Psoas muscle (tissue), 8 donors: ENCODE results near the gene MAP4K4. TPM values are rescaled to one million over a fixed set of nuclear protein-coding genes. Genes with fewer than 3 reads are reported as not detected.

ENCODE experiments used
- ATAC-seq, 4 donors: fragments of 200-7000 bp; cut with Tn5 transposase; one replicate each; pipeline ENCODE4 v1.9.1; 2020; ENCODE audit warnings: moderate library complexity in 3 of 4, mild to moderate bottlenecking in 2 of 4
- DNase-seq, 2 donors: peaks; one replicate each; pipeline ENCODE4 v3.0.0-alpha.2; 2020
- H3K27ac ChIP-seq: fragments of 200-600 bp; one replicate; pipeline ENCODE4 v1.8.0; 2022
- H3K27me3 ChIP-seq, 3 donors: fragments of 200-600 bp in 1 of 3; one replicate each; pipeline versions ENCODE4 v1.6.1 to v1.8.0; 2013 to 2022; ENCODE audit warnings: low read length in 2 of 3, mild to moderate bottlenecking in 2 of 3, moderate library complexity in 1 of 3; ENCODE audit not compliant: insufficient read depth in 3 of 3
- H3K36me3 ChIP-seq, 2 donors: fragments of 200-600 bp in 1 of 2; one replicate each; pipeline versions ENCODE4 v1.6.1 to v1.8.0; 2013 to 2022; ENCODE audit warnings: low read depth in 1 of 2, mild to moderate bottlenecking in 1 of 2, moderate library complexity in 1 of 2; ENCODE audit not compliant: insufficient read depth in 1 of 2
- H3K4me1 ChIP-seq: fragments of 200-600 bp; one replicate; pipeline ENCODE4 v1.8.0; 2022
- H3K4me3 ChIP-seq: fragments of 200-600 bp; one replicate; pipeline ENCODE4 v1.8.0; 2022; ENCODE audit warnings: mild to moderate bottlenecking
- H3K9me3 ChIP-seq: fragments of 200-600 bp; one replicate; pipeline ENCODE4 v1.8.0; 2022
- WGBS, 3 donors: extraction: QIAGEN DNeasy Blood & Tissue Kit; methylation state at CpG; one replicate each; pipeline versions ENCODE4 v1.1.6 to v1.1.7; 2013; 5-methylcytosine and 5-hydroxymethylcytosine counted together
- intact Hi-C, 2 donors: fragments of 100-400 bp; cut with DNase I; formaldehyde crosslinking; loops; one replicate each; pipeline versions ENCODE4 v1.11.0 to v1.14.2; 2022
- polyA plus RNA-seq, 3 donors: library from polyadenylated mRNA; stranded (reverse); fragments of 200-250 nt; gene quantifications; one replicate each; pipeline ENCODE4 v1.2.3, GENCODE V29; 2013
- total RNA-seq, 4 donors: library from RNA; stranded (reverse); fragmentation: NEBNext Ultra II Directional in 2 of 4; extraction: Animal tissue kit (Norgen Biotek cat#: 25700) in 2 of 4; gene quantifications; one replicate each; pipeline versions ENCODE4 v1.2.1 to v1.2.4, GENCODE V29; 2021 to 2023
- TF ChIP-seq, protein P1 (sequence below): fragments of 200-600 bp; IDR thresholded peaks from one replicate; pipeline ENCODE4 v1.8.0; 2022; ENCODE audit warnings: antibody characterized with exemption
- donor health status: healthy with polysubstance abuse.
- donor health status: DM: no; HTN: no; CAD: no; lungs with moderate emphysema.
- donor health status: Bipolar disorder and iron deficiency.
- donor health status: healthy.
- donor health status: DM: yes; HTN: yes; CAD: no.
- donor health status: DM: no; HTN: no; CAD: no.
- donor health status: DM: no; HTN: no; CAD: no.
- donor health status: DM: yes; HTN: yes; CAD: no.

The MAP4K4 gene
- total and polyA plus RNA-seq, 7 donors = 20.1 to 99.9 (median 80.4) TPM

DNA sequence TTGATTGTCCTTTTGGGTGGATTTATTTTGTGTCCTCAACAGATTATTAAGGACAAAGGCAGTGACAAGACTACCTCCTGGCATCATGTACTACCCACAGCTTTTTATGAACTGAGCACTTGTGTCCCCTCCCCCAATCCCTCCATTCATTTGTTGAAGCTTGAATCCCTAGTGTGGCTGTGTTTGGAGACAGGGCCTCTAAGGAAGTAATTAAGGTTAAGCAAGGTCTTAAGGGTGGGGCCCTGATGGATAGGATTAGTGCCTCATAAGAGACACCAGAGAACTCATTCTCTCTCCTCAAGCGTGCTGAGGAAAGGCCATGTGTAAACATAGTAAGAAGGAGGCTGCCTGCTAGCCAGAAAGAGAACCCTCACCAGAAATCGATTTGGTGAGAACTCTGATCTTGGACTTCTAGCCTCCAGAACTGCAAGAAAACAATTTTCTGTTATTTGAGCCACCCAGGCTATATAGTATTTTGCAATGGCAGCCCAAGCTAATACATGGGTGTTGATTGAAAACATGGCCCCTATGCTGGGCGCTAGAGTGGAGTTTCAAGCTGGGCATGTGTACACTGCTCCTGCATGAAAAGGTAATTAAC, 3.4 kb upstream of the MAP4K4 start:
- Histone ChIP-seq H3K27me3 (no peaks in the 10 kb centered on the region), H3K4me1 (peaks cover 8% of the 10 kb centered on the region), H3K4me3 (no peak overlapping the region), H3K27ac (no peak overlapping the region), H3K36me3 (no peaks in the 10 kb centered on the region), H3K9me3 (no peaks in the 10 kb centered on the region)
- DNase-seq (no peak), ATAC-seq (no peak)
- intact Hi-C loops = loop anchor here in 1 of 2 donors (10.0 kb wide), 1 partner anchor 81 kb away; no protein-coding TSS in a partner anchor
- TF ChIP-seq, protein P1, sequence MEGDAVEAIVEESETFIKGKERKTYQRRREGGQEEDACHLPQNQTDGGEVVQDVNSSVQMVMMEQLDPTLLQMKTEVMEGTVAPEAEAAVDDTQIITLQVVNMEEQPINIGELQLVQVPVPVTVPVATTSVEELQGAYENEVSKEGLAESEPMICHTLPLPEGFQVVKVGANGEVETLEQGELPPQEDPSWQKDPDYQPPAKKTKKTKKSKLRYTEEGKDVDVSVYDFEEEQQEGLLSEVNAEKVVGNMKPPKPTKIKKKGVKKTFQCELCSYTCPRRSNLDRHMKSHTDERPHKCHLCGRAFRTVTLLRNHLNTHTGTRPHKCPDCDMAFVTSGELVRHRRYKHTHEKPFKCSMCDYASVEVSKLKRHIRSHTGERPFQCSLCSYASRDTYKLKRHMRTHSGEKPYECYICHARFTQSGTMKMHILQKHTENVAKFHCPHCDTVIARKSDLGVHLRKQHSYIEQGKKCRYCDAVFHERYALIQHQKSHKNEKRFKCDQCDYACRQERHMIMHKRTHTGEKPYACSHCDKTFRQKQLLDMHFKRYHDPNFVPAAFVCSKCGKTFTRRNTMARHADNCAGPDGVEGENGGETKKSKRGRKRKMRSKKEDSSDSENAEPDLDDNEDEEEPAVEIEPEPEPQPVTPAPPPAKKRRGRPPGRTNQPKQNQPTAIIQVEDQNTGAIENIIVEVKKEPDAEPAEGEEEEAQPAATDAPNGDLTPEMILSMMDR = no peak
- 90 to 95% (median 93%) methylated on average over 3 of the region's 3 CpGs for WGBS, 3 donors

DNA sequence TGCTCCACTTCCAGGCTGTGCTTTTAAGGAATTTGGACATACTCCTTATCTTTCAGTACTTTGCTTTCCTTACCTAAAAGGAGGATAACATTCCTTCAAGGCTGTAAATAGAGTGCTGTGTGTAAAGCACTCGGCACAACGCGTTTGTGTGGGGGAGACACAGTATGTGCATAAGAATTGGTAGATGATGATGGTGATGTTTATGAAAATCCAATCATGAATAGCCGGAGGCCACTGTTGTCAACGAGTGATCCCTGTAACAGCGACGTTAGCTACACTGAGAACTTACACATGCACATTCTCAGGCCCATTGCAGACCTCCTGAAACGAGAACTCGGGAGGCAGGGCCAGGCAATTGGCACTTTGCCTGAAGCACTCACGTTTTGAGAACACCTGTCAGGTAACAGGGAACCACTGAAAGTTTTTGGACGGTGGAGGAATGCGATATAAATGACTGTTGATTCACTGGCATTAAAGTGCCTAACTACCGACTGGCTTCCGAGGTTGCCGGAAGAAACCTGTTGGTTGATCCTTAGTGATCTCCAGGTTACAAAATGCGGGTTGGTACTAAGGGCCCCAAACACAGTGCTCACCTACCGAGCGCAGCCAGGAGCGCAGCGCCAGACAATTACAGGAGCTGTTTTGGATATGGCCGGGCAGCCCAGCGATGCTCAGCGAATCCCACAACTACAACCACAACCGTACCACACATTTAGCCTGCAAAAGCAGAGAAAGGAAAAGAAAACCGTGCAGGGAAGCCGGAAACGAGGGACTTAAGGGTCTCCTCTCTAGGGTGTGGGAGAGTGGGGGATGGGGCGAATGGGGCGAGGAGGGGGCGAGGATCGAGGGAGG, 1.0 kb upstream of the MAP4K4 start:
- no peaks in the 10 kb centered on the region for H3K36me3 ChIP-seq
- TF ChIP-seq, protein P1 = no peak
- peak overlapping the region; percentile 69 for H3K4me3 ChIP-seq
- H3K9me3 ChIP-seq = no peaks in the 10 kb centered on the region
- H3K27ac ChIP-seq = peak overlapping the region; percentile 90
- DNase-seq (peak; percentile 26 to 54), ATAC-seq (peak; percentile 25 to 59 (median 38))
- 7 to 12% (median 8%) methylated on average over 29 to 31 of the region's 31 CpGs for WGBS, 3 donors
- intact Hi-C loops = loop anchor here (5.0 to 10.0 kb wide), 6 partner anchors 41 to 279 kb away; no protein-coding TSS in a partner anchor
- peaks cover 29% of the 10 kb centered on the region for H3K4me1 ChIP-seq
- H3K27me3 ChIP-seq = no peaks in the 10 kb centered on the region

DNA sequence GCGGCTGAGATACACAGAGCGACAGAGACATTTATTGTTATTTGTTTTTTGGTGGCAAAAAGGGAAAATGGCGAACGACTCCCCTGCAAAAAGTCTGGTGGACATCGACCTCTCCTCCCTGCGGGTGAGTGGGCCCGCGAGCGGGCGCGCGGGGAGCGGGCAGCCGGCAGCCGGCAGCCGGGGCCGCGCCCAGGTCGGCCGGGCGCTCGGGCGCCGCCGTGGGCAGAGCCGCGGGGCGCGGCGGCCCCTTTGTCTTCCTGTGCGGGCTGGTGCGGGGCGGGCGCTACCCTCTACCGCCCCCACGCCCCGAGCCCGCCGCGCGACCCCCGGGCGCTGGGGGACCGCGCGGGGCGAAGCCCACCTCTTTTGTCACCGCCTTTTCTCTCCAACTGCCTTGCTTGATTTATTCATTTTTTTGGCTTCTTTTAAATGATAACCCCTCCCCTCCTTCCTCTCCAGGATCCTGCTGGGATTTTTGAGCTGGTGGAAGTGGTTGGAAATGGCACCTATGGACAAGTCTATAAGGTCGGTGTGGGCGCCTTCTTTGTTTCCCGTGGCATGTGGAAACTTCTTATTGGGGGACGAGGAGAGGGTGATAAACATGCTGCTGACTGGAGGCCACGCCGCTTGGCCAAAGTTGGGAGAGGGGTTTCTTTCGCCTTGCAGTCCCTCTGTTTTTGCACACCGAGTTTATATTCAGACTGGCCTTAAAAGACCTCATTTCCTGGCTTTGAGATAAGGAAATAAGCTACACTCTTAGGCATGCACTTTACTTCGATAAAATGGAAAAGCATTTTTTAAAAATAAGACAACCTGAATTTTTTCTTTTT, 722 bp downstream of the MAP4K4 start:
- WGBS, 3 donors = 1 to 2% (median 2%) methylated on average over 23 to 57 of the region's 57 CpGs
- ATAC-seq (peak in 1 of 4 donors; percentile 41), DNase-seq (peak; percentile 17 to 43)
- TF ChIP-seq, protein P1 = no peak
- Histone ChIP-seq H3K27me3 (no peaks in the 10 kb centered on the region), H3K36me3 (no peaks in the 10 kb centered on the region), H3K27ac (peak overlapping the region; percentile 90), H3K4me1 (peaks cover 29% of the 10 kb centered on the region), H3K9me3 (no peaks in the 10 kb centered on the region), H3K4me3 (peak overlapping the region; percentile 82)
- intact Hi-C loops = loop anchor here (2.0 to 10.0 kb wide), 7 partner anchors 39 to 281 kb away; no protein-coding TSS in a partner anchor

DNA sequence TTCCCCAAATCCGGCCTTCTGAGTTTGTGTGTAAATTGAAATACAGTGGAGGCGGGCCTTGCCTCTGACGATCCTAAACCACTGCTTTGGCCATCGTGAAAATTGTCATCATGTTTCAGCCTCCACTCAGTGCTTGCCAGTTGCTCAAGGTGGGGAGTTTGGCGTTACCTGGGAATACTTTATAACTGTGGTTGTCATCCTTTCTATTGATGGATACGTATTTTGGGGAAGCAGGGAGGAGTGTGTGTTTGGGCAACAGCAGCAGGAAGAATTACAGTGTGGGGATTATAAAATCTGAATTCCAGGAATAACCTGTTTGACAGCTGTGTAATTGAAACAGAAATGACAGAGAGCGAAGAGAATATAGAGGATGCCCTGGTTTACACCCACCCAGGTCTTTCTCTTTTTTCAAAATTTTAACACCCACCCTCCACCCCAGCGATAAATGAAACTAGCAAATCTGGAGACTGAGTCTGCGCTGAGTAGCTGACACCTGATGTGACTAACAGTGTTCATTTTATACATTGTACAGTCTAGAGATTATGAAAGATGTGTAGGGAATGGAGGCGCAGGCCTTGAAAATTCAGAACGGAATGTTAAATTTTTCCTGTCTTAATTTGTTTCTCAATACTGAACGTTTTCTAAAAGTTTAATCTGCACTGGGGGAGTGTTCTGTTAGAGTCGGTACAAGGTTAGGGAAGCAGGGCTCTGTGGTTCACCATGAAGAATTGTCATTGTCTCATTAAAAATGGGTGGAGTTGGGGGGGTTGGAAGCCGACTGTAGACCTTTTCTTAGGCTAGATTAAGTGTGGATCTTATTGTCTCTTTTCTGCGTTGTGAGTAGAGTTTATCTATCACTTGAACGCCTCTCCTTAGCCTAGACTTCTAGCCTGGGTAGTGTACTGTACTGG, 1.6 kb downstream of the MAP4K4 start:
- peak overlapping the region; percentile 90 for H3K27ac ChIP-seq
- intact Hi-C loops = loop anchor here (2.0 to 10.0 kb wide), 7 partner anchors 38 to 282 kb away; no protein-coding TSS in a partner anchor
- H3K36me3 ChIP-seq = no peaks in the 10 kb centered on the region
- H3K9me3 ChIP-seq = no peaks in the 10 kb centered on the region
- no peak for DNase-seq
- ATAC-seq = no peak
- H3K4me3 ChIP-seq = peak overlapping the region; percentile 82
- TF ChIP-seq, protein P1 = no peak
- peaks cover 34% of the 10 kb centered on the region for H3K4me1 ChIP-seq
- 20 to 27% (median 26%) methylated on average over 16 of the region's 16 CpGs for WGBS, 3 donors
- H3K27me3 ChIP-seq = no peaks in the 10 kb centered on the region
